Trophoblast cell (in vitro differentiated cells and primary cell): ENCODE measurements around the gene TRPV6.

Experiments
- DNase-seq, 2 donors: peaks; one replicate each; pipeline ENCODE4 v3.0.0-alpha.2; 2016
- H2AFZ ChIP-seq: 2 replicates; pipeline ENCODE4 v1.6.1; 2013; ENCODE audit warnings: low read length, moderate library complexity, mild to moderate bottlenecking; ENCODE audit not compliant: insufficient read depth, poor library complexity
- H2AK5ac ChIP-seq: 2 replicates; pipeline ENCODE4 v1.6.1; 2013; ENCODE audit warnings: mild to moderate bottlenecking, low read length
- H2BK120ac ChIP-seq: 2 replicates; pipeline ENCODE4 v1.6.1; 2013; ENCODE audit warnings: low read length, mild to moderate bottlenecking, moderate library complexity; ENCODE audit not compliant: insufficient read depth, poor library complexity
- H2BK12ac ChIP-seq: 2 replicates; pipeline ENCODE4 v1.6.1; 2013; ENCODE audit warnings: mild to moderate bottlenecking, low read length, moderate library complexity
- H2BK5ac ChIP-seq: 2 replicates; pipeline ENCODE4 v1.6.1; 2013; ENCODE audit warnings: low read length, low read depth, moderate library complexity, mild to moderate bottlenecking; ENCODE audit not compliant: poor library complexity
- H3K14ac ChIP-seq: 2 replicates; pipeline ENCODE4 v1.6.1; 2013; ENCODE audit warnings: mild to moderate bottlenecking, low read length
- H3K18ac ChIP-seq: 2 replicates; pipeline ENCODE4 v1.6.1; 2013; ENCODE audit warnings: mild to moderate bottlenecking, low read length
- H3K23ac ChIP-seq: 2 replicates; pipeline ENCODE4 v1.6.1; 2013; ENCODE audit warnings: low read length
- H3K27ac ChIP-seq: 2 replicates; pipeline ENCODE4 v1.5.1; 2013; ENCODE audit warnings: low read depth, mild to moderate bottlenecking, inconsistent platforms, low read length, moderate library complexity
- H3K27me3 ChIP-seq: 2 replicates; pipeline ENCODE4 v1.6.1; 2013; ENCODE audit warnings: inconsistent platforms, mild to moderate bottlenecking, low read length, moderate library complexity; ENCODE audit not compliant: insufficient read depth
- H3K36me3 ChIP-seq, 2 experiments: 1 replicate in 1 of 2; 2 replicates in 1 of 2; pipeline ENCODE4 v1.6.1; 2013; ENCODE audit warnings: low read length in 2 of 2, mild to moderate bottlenecking in 2 of 2, moderate library complexity in 1 of 2; ENCODE audit not compliant: insufficient read depth in 2 of 2, control insufficient read depth in 1 of 2
- H3K4ac ChIP-seq: 2 replicates; pipeline ENCODE4 v1.6.1; 2013; ENCODE audit warnings: low read depth, mild to moderate bottlenecking, low read length, moderate library complexity
- H3K4me1 ChIP-seq, 2 experiments: 1 replicate in 1 of 2; 2 replicates in 1 of 2; pipeline ENCODE4 v1.6.1; 2013; ENCODE audit warnings: low read length in 2 of 2, mild to moderate bottlenecking in 2 of 2, moderate library complexity in 1 of 2; ENCODE audit not compliant: insufficient read depth in 2 of 2, control insufficient read depth in 1 of 2
- H3K4me2 ChIP-seq: 2 replicates; pipeline ENCODE4 v1.6.1; 2013; ENCODE audit warnings: inconsistent platforms, mild to moderate bottlenecking, low read length, moderate library complexity
- H3K4me3 ChIP-seq: 2 replicates; pipeline ENCODE4 v1.5.1; 2013; ENCODE audit warnings: mild to moderate bottlenecking, low read depth, low read length, inconsistent platforms
- H3K79me1 ChIP-seq: one replicate; pipeline ENCODE4 v1.6.1; 2013; ENCODE audit warnings: low read length
- H3K79me2 ChIP-seq: 2 replicates; pipeline ENCODE4 v1.6.1; 2013; ENCODE audit warnings: low read length, mild to moderate bottlenecking; ENCODE audit not compliant: control insufficient read depth, insufficient read depth, poor library complexity
- H3K9ac ChIP-seq: 2 replicates; pipeline ENCODE4 v1.6.1; 2013; ENCODE audit warnings: mild to moderate bottlenecking, low read length
- H3K9me3 ChIP-seq: 2 replicates; pipeline ENCODE4 v1.6.1; 2013; ENCODE audit warnings: low read depth, mild to moderate bottlenecking, control low read depth, inconsistent platforms, low read length; ENCODE audit not compliant: insufficient read depth
- H4K12ac ChIP-seq: 2 replicates; pipeline ENCODE4 v1.6.1; 2013; ENCODE audit warnings: low read depth, mild to moderate bottlenecking, low read length, moderate library complexity
- H4K8ac ChIP-seq: 2 replicates; pipeline ENCODE4 v1.6.1; 2013; ENCODE audit warnings: low read depth, mild to moderate bottlenecking, low read length, moderate library complexity
- H4K91ac ChIP-seq: one replicate; pipeline ENCODE4 v1.6.1; 2013; ENCODE audit warnings: low read depth, mild to moderate bottlenecking, low read length, moderate library complexity
- WGBS: extraction: QIAGEN DNeasy Blood & Tissue Kit; methylation state at CpG from one replicate; pipeline ENCODE4 v1.1.7; 2013; ENCODE audit warnings: missing lambda C conversion rate; ENCODE audit not compliant: insufficient read length, insufficient coverage; ENCODE audit errors: extremely low coverage; 5-methylcytosine and 5-hydroxymethylcytosine counted together

TRPV6 gene

DNA sequence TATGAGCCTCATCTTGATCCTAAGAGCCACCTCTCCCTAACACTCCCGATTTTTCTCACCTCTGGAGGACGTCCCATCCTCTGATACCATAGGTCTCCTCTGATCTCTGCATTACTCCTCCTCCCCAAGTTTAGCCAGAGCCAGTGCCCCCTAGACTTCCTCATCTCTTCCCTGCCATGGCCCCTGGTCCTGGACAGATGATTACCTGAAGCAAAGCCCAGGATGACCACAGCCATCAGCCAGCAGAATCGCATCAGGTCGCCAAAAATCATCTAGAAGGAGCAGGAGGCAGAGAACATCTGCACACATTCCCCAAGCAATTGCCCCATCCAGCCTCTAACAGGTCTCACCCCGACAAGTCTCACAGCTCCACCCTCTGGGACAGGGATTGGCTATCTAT, 11.7 kb downstream of the TRPV6 start:
- Histone ChIP-seq H3K9ac (no peak overlapping the region), H3K4me3 (no peak overlapping the region), H3K36me3 (peaks cover 16 to 19% of the 10 kb centered on the region in 2 experiments), H2AK5ac (no peak overlapping the region), H2BK120ac (no peak overlapping the region), H3K4ac (no peak overlapping the region), H2AFZ (no peak overlapping the region), H3K79me1 (no peaks in the 10 kb centered on the region), H3K23ac (no peak overlapping the region), H3K27me3 (no peaks in the 10 kb centered on the region), H4K91ac (no peak overlapping the region), H2BK12ac (no peak overlapping the region), H4K12ac (no peak overlapping the region), H2BK5ac (no peak overlapping the region), H3K4me2 (no peak overlapping the region), H3K14ac (no peak overlapping the region), H3K18ac (no peak overlapping the region), H3K9me3 (peaks cover 1% of the 10 kb centered on the region), H4K8ac (no peak overlapping the region), H3K27ac (no peak overlapping the region), H3K4me1 (no peaks in the 10 kb centered on the region), H3K79me2 (no peaks in the 10 kb centered on the region)
- WGBS, result no CpG with 5 or more reads among the region's 5 CpGs
- DNase-seq, result no peak

DNA sequence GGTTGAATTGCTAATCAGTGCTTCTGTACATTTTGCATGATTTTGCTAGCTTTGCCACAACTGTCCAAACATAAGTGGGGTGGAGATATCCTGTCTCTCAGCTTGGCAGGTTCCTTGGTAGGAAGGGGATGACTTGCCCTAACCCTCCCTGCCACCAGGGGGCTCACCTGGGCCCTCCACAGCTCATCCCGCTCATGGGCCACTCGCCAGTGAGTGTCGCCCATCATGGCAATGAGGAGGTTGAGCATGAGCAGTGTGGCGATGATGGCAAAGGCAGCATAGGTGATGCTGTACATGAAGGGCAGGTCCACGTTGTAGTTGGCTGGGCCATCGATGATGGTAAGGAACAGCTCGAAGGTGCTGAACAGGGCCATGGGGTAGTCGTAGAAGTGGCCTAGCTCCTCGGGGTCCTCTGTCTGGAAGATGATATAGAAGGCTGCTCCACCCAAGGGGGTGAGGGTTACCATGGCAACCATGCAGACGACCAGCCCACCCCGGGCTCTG, 12.2 kb downstream of the TRPV6 start:
- H2AFZ ChIP-seq, result no peak overlapping the region
- no peak overlapping the region for H3K4ac ChIP-seq
- H4K8ac ChIP-seq, result no peak overlapping the region
- H2BK120ac ChIP-seq, result no peak overlapping the region
- peaks cover 1% of the 10 kb centered on the region for H3K9me3 ChIP-seq
- H2BK5ac ChIP-seq, result no peak overlapping the region
- no peak overlapping the region for H3K4me2 ChIP-seq
- peak in 1 of 2 donors; percentile 41 for DNase-seq
- no CpG with 5 or more reads among the region's 11 CpGs for WGBS
- H2BK12ac ChIP-seq, result no peak overlapping the region
- H4K91ac ChIP-seq, result no peak overlapping the region
- no peaks in the 10 kb centered on the region for H3K4me1 ChIP-seq
- no peak overlapping the region for H3K9ac ChIP-seq
- H4K12ac ChIP-seq, result no peak overlapping the region
- no peak overlapping the region for H3K27ac ChIP-seq
- no peaks in the 10 kb centered on the region for H3K79me1 ChIP-seq
- H3K18ac ChIP-seq, result no peak overlapping the region
- no peak overlapping the region for H3K14ac ChIP-seq
- H3K79me2 ChIP-seq, result no peaks in the 10 kb centered on the region
- H3K23ac ChIP-seq, result no peak overlapping the region
- peaks cover 21% of the 10 kb centered on the region in 2 experiments for H3K36me3 ChIP-seq
- no peaks in the 10 kb centered on the region for H3K27me3 ChIP-seq
- H2AK5ac ChIP-seq, result no peak overlapping the region
- no peak overlapping the region for H3K4me3 ChIP-seq

DNA sequence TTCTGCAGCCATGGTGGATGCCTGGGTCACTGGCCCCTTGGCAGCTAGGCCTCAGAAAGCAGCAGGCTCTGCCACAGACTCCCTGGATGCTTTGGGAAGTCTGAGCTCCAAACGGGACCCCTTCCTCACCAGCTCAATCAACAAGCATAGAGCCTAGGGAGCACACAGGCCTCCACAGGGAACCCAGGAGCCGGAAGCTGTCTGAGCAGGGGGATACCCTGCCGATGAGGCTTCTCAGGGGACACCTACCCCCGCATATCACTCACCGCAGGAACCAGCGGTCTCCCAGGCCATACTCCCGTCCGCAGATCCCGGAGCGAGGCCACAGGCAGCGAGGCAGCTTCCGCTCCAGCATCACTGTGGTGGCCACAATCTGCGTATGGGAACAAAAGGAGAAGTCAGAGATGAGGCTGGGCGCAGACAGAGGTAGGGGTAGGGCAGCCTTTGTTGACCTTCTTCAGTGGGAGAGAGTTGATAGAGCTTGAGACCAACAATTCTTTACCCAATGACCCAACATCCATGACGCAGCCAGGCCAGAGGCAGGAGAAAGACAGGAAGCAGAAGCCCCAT, 13.4 kb downstream of the TRPV6 start:
- H3K36me3 ChIP-seq, result peaks cover 24 to 32% of the 10 kb centered on the region in 2 experiments
- no peaks in the 10 kb centered on the region for H3K79me2 ChIP-seq
- DNase-seq, result no peak
- no peak overlapping the region for H2AFZ ChIP-seq
- H4K91ac ChIP-seq, result no peak overlapping the region
- H2AK5ac ChIP-seq, result no peak overlapping the region
- H3K4me1 ChIP-seq, result no peaks in the 10 kb centered on the region
- H2BK12ac ChIP-seq, result no peak overlapping the region
- no peak overlapping the region for H3K4me3 ChIP-seq
- H3K4me2 ChIP-seq, result no peak overlapping the region
- H4K12ac ChIP-seq, result no peak overlapping the region
- no peak overlapping the region for H3K23ac ChIP-seq
- no peaks in the 10 kb centered on the region for H3K79me1 ChIP-seq
- no peak overlapping the region for H3K18ac ChIP-seq
- H3K14ac ChIP-seq, result no peak overlapping the region
- H4K8ac ChIP-seq, result no peak overlapping the region
- no CpG with 5 or more reads among the region's 15 CpGs for WGBS
- H3K4ac ChIP-seq, result no peak overlapping the region
- no peak overlapping the region for H3K27ac ChIP-seq
- peaks cover 1% of the 10 kb centered on the region for H3K9me3 ChIP-seq
- H2BK5ac ChIP-seq, result no peak overlapping the region
- H3K9ac ChIP-seq, result no peak overlapping the region
- no peaks in the 10 kb centered on the region for H3K27me3 ChIP-seq
- H2BK120ac ChIP-seq, result no peak overlapping the region

DNA sequence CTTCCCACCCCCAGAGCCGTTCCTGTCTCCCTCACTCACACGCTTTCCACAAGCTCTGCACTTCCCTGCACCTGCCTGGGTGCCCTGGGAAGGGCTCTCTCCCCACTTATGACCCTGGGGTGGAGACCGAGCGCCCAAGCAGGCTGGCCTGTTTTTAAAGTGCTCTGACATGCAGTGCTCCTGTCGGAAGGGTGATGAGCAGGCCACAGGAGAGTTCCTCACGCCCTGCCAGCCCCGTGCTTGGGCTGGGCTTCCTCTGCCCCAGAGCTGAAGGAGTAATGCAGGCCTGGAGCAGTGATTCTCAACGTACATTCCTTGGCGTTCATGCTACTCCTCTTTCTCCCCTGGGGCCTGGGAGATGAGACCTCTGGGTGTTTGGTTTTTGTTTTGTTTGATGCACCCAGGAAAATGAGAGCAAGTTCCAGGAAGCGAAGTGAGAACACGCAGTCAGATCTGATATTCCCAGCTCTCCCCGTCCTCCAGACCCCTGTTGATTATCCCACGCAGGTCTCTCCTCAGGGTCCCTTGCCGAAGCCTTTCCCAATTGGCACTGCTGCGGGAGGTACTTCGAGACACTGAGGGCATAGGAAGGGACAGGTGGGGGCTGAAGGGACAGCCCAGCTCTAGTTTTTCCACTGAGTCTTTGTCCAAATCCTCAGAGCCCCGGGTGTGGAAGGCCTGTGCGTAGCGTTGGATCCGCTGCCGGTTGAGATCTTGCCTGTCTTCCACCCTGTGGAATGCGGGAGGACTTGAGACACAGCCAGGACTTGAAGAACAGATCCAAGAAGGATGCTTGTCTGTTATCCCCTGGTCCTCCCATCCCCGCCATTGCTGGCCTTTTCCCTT, 14.1 kb downstream of the TRPV6 start:
- H3K27ac ChIP-seq, result no peak overlapping the region
- H3K9ac ChIP-seq, result no peak overlapping the region
- no peak overlapping the region for H3K4me2 ChIP-seq
- H3K14ac ChIP-seq, result no peak overlapping the region
- H2AK5ac ChIP-seq, result no peak overlapping the region
- no peak overlapping the region for H3K4me3 ChIP-seq
- H3K79me2 ChIP-seq, result no peaks in the 10 kb centered on the region
- no peaks in the 10 kb centered on the region for H3K79me1 ChIP-seq
- DNase-seq, result no peak
- H2AFZ ChIP-seq, result no peak overlapping the region
- H4K12ac ChIP-seq, result no peak overlapping the region
- H3K4ac ChIP-seq, result no peak overlapping the region
- no peaks in the 10 kb centered on the region for H3K27me3 ChIP-seq
- H2BK12ac ChIP-seq, result no peak overlapping the region
- H3K9me3 ChIP-seq, result peaks cover 1% of the 10 kb centered on the region
- H2BK120ac ChIP-seq, result no peak overlapping the region
- no peak overlapping the region for H3K23ac ChIP-seq
- H3K4me1 ChIP-seq, result no peaks in the 10 kb centered on the region
- H2BK5ac ChIP-seq, result no peak overlapping the region
- no peak overlapping the region for H4K8ac ChIP-seq
- H3K36me3 ChIP-seq, result peaks cover 24 to 37% of the 10 kb centered on the region in 2 experiments
- no peak overlapping the region for H3K18ac ChIP-seq
- no peak overlapping the region for H4K91ac ChIP-seq
- no CpG with 5 or more reads among the region's 23 CpGs for WGBS
